ENCODE measurements around the gene FLYWCH1.

GRCh38 chr16:2956579-2956956, 44.8 kb downstream of the FLYWCH1 start:
- TF ChIP-seq, protein P1, sequence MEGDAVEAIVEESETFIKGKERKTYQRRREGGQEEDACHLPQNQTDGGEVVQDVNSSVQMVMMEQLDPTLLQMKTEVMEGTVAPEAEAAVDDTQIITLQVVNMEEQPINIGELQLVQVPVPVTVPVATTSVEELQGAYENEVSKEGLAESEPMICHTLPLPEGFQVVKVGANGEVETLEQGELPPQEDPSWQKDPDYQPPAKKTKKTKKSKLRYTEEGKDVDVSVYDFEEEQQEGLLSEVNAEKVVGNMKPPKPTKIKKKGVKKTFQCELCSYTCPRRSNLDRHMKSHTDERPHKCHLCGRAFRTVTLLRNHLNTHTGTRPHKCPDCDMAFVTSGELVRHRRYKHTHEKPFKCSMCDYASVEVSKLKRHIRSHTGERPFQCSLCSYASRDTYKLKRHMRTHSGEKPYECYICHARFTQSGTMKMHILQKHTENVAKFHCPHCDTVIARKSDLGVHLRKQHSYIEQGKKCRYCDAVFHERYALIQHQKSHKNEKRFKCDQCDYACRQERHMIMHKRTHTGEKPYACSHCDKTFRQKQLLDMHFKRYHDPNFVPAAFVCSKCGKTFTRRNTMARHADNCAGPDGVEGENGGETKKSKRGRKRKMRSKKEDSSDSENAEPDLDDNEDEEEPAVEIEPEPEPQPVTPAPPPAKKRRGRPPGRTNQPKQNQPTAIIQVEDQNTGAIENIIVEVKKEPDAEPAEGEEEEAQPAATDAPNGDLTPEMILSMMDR (IDR thresholded peaks at IDR 0.05; ENCODE audit: borderline replicate concordance, extremely low read depth, low read length, poor library complexity, severe bottlenecking) = no peak
- TF ChIP-seq EZH2 (IDR thresholded peaks at IDR 0.05; ENCODE audit: borderline replicate concordance, low read depth, low read length, severe bottlenecking) = no peak

Measured in DND-41 (cell line).